ENCODE measurements around the gene MIEF2. TPM values are rescaled to one million over a fixed set of nuclear protein-coding genes. Genes with fewer than 3 reads are reported as not detected.

Gene MIEF2
- total and polyA plus RNA-seq, 3 experiments from 2014 or later = 5.5 to 14.1 (median 5.6) TPM

DNA sequence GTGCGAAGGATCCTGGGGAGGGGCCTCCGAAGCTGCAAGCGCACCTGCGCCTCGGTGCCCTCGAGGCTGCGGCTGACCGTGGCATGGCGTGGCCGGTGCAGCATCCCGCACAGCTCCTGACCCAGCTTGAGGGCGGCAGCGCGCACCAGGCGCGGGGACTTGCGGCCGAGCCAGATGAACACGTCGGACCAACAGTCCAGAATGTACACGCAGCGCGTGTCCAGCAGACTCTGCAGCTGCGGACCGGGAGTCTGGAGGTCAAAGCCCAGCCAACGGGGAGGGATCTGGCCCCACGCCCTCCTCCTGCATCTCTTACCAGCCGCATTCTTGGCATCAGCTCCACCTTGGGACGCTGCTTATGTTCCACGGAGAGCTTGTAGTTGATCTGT is 12.9 kb upstream of the MIEF2 start:
- Mint-ChIP-seq H3K27ac (no peak overlapping the region), H3K27me3 (peaks cover 0 to 2% of the 10 kb centered on the region in 2 donors), H3K4me3 (peak overlapping the region in 1 of 7 donors; percentile 48), H3K4me1 (peaks cover 3 to 4% (median 3%) of the 10 kb centered on the region in 3 donors), H3K36me3 (peaks cover 7 to 83% (median 13%) of the 10 kb centered on the region in 3 donors), H3K9me3 (no peaks in the 10 kb centered on the region)
- POLR2A ChIA-PET = interaction anchor here (0.6 to 1.1 kb wide), 2 partner anchors 16 to 22 kb away, joined by 3 to 4 read pairs; partner anchors contain the start of gene LLGL1
- Histone ChIP-seq H3K4me1 (ENCODE audit: insufficient read depth, low read length) (no peaks in the 10 kb centered on the region), H3K4me3 (ENCODE audit: low read length) (no peak overlapping the region), H3K27ac (ENCODE audit: low read depth, low read length) (no peak overlapping the region), H3K9me3 (ENCODE audit: low read length) (no peaks in the 10 kb centered on the region), H3K36me3 (ENCODE audit: insufficient read depth, low read length) (peaks cover 47% of the 10 kb centered on the region), H3K27me3 (ENCODE audit: insufficient read depth, low read length, poor library complexity, severe bottlenecking) (no peaks in the 10 kb centered on the region)
- CTCF ChIA-PET = interaction anchor here (0.7 to 1.5 kb wide), 2 partner anchors 10 to 46 kb away, joined by 3 to 4 read pairs; no protein-coding TSS in a partner anchor
- DNase-seq = no peak

DNA sequence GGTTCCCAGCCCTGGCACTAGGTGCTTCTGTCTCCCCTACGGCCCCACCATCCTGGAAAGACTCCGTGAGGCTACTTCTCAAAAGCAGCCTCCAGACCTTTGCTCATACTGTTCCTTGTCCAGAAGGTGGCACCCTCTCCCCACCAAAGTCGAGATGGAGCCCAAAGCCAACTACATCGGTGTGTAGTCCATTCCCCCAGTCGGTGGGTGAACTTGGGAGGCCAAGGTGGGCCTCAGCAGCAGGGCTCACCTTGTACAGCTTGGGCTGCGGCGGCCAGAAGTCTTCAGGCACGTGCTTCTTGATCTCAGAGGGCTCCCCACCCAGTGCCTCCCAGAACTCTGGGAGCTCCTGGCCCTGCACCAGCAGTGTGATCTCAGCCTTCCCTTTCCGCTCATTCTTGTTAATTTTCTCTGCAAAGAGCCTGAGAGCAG is 12.1 kb upstream of the MIEF2 start:
- Histone ChIP-seq H3K27me3 (ENCODE audit: insufficient read depth, low read length, poor library complexity, severe bottlenecking) (no peaks in the 10 kb centered on the region), H3K4me1 (ENCODE audit: insufficient read depth, low read length) (no peaks in the 10 kb centered on the region), H3K27ac (ENCODE audit: low read depth, low read length) (no peak overlapping the region), H3K9me3 (ENCODE audit: low read length) (no peaks in the 10 kb centered on the region), H3K36me3 (ENCODE audit: insufficient read depth, low read length) (peaks cover 53% of the 10 kb centered on the region), H3K4me3 (ENCODE audit: low read length) (no peak overlapping the region)
- peaks cover 7 to 87% (median 13%) of the 10 kb centered on the region in 3 donors for H3K36me3 Mint-ChIP-seq
- POLR2A ChIA-PET = no interaction called here
- peaks cover 3 to 4% (median 3%) of the 10 kb centered on the region in 3 donors for H3K4me1 Mint-ChIP-seq
- H3K9me3 Mint-ChIP-seq = no peaks in the 10 kb centered on the region
- H3K27ac Mint-ChIP-seq = peak overlapping the region in 7 of 8 donors; percentile 10 to 84 (median 81)
- DNase-seq = peak; percentile 29 to 76 (median 53)
- CTCF ChIA-PET = interaction anchor here (0.9 to 1.5 kb wide), 3 partner anchors 9 to 75 kb away, joined by 3 to 4 read pairs (median 3); no protein-coding TSS in a partner anchor
- H3K27me3 Mint-ChIP-seq = peaks cover 0 to 2% of the 10 kb centered on the region in 2 donors
- peak overlapping the region in 1 of 7 donors; percentile 37 for H3K4me3 Mint-ChIP-seq

DNA sequence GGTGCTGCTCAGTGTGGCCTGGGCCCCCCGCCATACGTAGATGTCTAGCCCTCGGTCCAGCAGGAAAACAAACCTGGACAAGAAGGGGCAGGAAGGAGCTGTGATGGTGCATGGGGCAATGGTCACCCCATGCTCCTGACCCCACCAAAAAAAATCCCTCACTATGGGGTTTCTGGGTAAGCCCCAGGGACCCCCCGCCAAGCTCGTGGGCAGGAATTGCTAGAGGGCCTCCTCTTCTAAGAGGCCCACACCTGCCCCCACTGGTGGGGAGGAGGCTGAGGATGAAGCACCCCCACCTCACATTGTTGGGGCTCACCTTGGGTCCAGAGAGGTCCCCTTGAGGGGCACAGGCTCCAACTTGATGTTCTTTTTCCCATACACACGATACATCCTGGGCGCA is 11.7 kb upstream of the MIEF2 start:
- H3K27ac Mint-ChIP-seq = peak overlapping the region in 2 of 8 donors; percentile 61 to 78
- peaks cover 58% of the 10 kb centered on the region for H3K36me3 ChIP-seq (ENCODE audit: insufficient read depth, low read length)
- H3K27me3 ChIP-seq (ENCODE audit: insufficient read depth, low read length, poor library complexity, severe bottlenecking) = no peaks in the 10 kb centered on the region
- no peaks in the 10 kb centered on the region for H3K4me1 ChIP-seq (ENCODE audit: insufficient read depth, low read length)
- peak overlapping the region in 1 of 7 donors; percentile 37 for H3K4me3 Mint-ChIP-seq
- no peak overlapping the region for H3K4me3 ChIP-seq (ENCODE audit: low read length)
- H3K36me3 Mint-ChIP-seq = peaks cover 7 to 87% (median 13%) of the 10 kb centered on the region in 3 donors
- H3K27me3 Mint-ChIP-seq = peaks cover 0 to 2% of the 10 kb centered on the region in 2 donors
- H3K9me3 ChIP-seq (ENCODE audit: low read length) = no peaks in the 10 kb centered on the region
- ChIA-PET CTCF (interaction anchor here (0.9 to 1.5 kb wide), 3 partner anchors 9 to 75 kb away, joined by 3 to 4 read pairs (median 3); no protein-coding TSS in a partner anchor), POLR2A (no interaction called here)
- H3K9me3 Mint-ChIP-seq = no peaks in the 10 kb centered on the region
- DNase-seq = no peak
- no peak overlapping the region for H3K27ac ChIP-seq (ENCODE audit: low read depth, low read length)
- H3K4me1 Mint-ChIP-seq = peaks cover 3 to 4% (median 3%) of the 10 kb centered on the region in 3 donors

DNA sequence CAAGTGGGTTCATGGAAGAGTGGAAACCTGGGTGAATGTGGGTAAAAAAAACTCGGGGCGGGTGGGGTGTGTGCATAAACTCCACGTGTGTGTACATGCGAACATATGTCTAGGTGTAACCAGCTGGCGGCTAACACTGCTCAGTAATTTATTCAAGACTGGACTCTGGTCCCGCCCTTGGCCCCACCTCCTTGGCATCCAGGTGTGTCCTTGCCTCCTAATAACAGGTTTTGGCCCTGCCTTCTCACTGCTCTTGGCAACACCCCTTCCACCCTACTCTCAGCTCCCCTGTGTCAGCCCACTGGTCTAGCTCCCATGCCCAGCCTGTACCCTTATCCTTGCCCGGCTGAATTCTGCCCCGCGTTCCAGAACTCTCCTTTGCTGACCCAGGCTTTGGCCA is 10.2 kb upstream of the MIEF2 start:
- Histone ChIP-seq H3K4me3 (ENCODE audit: low read length) (no peak overlapping the region), H3K27me3 (ENCODE audit: insufficient read depth, low read length, poor library complexity, severe bottlenecking) (no peaks in the 10 kb centered on the region), H3K36me3 (ENCODE audit: insufficient read depth, low read length) (peaks cover 60% of the 10 kb centered on the region), H3K4me1 (ENCODE audit: insufficient read depth, low read length) (no peaks in the 10 kb centered on the region), H3K9me3 (ENCODE audit: low read length) (no peaks in the 10 kb centered on the region), H3K27ac (ENCODE audit: low read depth, low read length) (no peak overlapping the region)
- DNase-seq = no peak
- peaks cover 0 to 2% of the 10 kb centered on the region in 2 donors for H3K27me3 Mint-ChIP-seq
- CTCF ChIA-PET = no interaction called here
- peaks cover 7 to 92% (median 13%) of the 10 kb centered on the region in 3 donors for H3K36me3 Mint-ChIP-seq
- H3K27ac Mint-ChIP-seq = peak overlapping the region in 2 of 8 donors; percentile 33 to 77
- peaks cover 3 to 4% (median 3%) of the 10 kb centered on the region in 3 donors for H3K4me1 Mint-ChIP-seq
- no peak overlapping the region for H3K4me3 Mint-ChIP-seq
- POLR2A ChIA-PET = no interaction called here
- no peaks in the 10 kb centered on the region for H3K9me3 Mint-ChIP-seq

DNA sequence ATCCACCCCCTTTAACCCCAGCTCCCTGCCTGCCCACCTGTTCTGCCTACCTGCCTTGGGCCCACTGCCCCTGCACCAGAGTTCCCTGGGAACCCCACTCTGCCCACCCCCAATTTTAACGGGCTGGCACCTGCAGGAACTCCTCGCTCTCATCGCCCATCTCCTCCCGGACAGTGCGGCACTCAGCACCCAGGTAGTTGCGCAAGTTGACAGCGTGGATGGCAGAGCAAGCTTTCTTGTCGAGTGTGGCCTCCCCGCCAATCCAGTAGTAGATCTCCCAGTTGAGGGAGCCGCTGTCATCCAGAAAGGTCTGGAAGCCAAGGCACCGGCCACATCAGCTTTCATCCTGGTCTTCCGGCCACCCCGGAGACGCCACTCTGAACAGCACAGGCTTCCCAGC is 9.8 kb upstream of the MIEF2 start:
- H3K4me1 Mint-ChIP-seq = peaks cover 4 to 6% (median 5%) of the 10 kb centered on the region in 3 donors
- Histone ChIP-seq H3K36me3 (ENCODE audit: insufficient read depth, low read length) (peaks cover 57% of the 10 kb centered on the region), H3K27ac (ENCODE audit: low read depth, low read length) (no peak overlapping the region), H3K9me3 (ENCODE audit: low read length) (no peaks in the 10 kb centered on the region), H3K4me1 (ENCODE audit: insufficient read depth, low read length) (peaks cover under 1% of the 10 kb centered on the region), H3K27me3 (ENCODE audit: insufficient read depth, low read length, poor library complexity, severe bottlenecking) (no peaks in the 10 kb centered on the region), H3K4me3 (ENCODE audit: low read length) (no peak overlapping the region)
- H3K4me3 Mint-ChIP-seq = no peak overlapping the region
- ChIA-PET CTCF (no interaction called here), POLR2A (interaction anchor here (1.2 kb wide), 1 partner anchor 25 kb away, joined by 3 read pairs; the partner anchor contains the start of gene LLGL1)
- no peaks in the 10 kb centered on the region for H3K9me3 Mint-ChIP-seq
- peaks cover 0 to 2% of the 10 kb centered on the region in 2 donors for H3K27me3 Mint-ChIP-seq
- peaks cover 7 to 92% (median 13%) of the 10 kb centered on the region in 3 donors for H3K36me3 Mint-ChIP-seq
- H3K27ac Mint-ChIP-seq = peak overlapping the region in 2 of 8 donors; percentile 33 to 90
- no peak for DNase-seq

DNA sequence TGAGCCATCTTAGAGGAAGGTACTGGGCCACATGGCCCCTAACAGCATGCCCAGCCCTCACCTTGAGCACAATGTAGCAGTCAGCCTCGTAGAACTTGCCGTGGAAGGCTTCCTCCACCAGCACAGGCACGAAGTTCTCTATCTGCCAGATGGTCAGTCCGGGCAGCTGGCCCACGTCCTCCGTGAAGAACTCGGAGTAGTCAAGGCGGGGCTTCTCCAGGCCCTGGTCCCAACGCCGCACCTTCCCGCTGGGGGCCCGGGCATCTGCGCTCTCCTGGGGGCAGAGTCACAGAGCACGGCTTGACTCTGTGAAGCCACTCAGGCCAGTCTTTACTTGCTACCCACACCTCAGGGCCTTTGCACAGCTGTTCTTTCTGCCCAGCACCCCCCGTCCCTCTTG is 9.3 kb upstream of the MIEF2 start:
- Mint-ChIP-seq H3K9me3 (no peaks in the 10 kb centered on the region), H3K4me1 (peaks cover 8 to 10% (median 9%) of the 10 kb centered on the region in 3 donors), H3K27me3 (peaks cover 0 to 2% of the 10 kb centered on the region in 2 donors), H3K27ac (no peak overlapping the region), H3K36me3 (peaks cover 7 to 92% (median 13%) of the 10 kb centered on the region in 3 donors), H3K4me3 (no peak overlapping the region)
- Histone ChIP-seq H3K9me3 (ENCODE audit: low read length) (no peaks in the 10 kb centered on the region), H3K36me3 (ENCODE audit: insufficient read depth, low read length) (peaks cover 54% of the 10 kb centered on the region), H3K27me3 (ENCODE audit: insufficient read depth, low read length, poor library complexity, severe bottlenecking) (no peaks in the 10 kb centered on the region), H3K4me1 (ENCODE audit: insufficient read depth, low read length) (peaks cover 6% of the 10 kb centered on the region), H3K4me3 (ENCODE audit: low read length) (no peak overlapping the region), H3K27ac (ENCODE audit: low read depth, low read length) (no peak overlapping the region)
- CTCF ChIA-PET = no interaction called here
- POLR2A ChIA-PET = interaction anchor here (1.2 kb wide), 1 partner anchor 26 kb away, joined by 3 read pairs; the partner anchor contains the start of gene LLGL1
- DNase-seq = no peak

DNA sequence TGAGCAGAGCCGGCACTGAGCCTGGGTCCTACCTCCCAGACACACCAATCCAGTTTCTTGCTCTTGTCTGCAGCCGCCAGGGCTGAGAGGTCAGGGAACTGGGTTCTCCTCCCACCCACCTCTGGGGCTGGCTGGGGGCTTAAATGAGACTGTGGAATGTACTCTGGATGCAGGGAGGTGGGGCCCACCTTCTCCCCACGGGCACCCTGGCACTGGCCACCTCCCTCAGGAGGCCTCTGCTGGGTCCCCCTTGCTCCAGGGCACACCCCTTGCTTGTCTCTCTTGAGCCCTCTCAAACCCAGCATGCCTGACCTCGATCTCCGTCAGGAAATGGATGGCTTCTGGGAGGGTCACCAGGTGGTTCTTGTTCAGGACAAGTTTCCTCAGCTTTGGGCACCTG is 8.3 kb upstream of the MIEF2 start:
- peaks cover 50% of the 10 kb centered on the region for H3K36me3 ChIP-seq (ENCODE audit: insufficient read depth, low read length)
- no peaks in the 10 kb centered on the region for H3K9me3 ChIP-seq (ENCODE audit: low read length)
- peaks cover 15% of the 10 kb centered on the region for H3K4me1 ChIP-seq (ENCODE audit: insufficient read depth, low read length)
- H3K27me3 ChIP-seq (ENCODE audit: insufficient read depth, low read length, poor library complexity, severe bottlenecking) = no peaks in the 10 kb centered on the region
- H3K4me3 ChIP-seq (ENCODE audit: low read length) = no peak overlapping the region
- peaks cover 0 to under 1% of the 10 kb centered on the region in 2 donors for H3K27me3 Mint-ChIP-seq
- POLR2A ChIA-PET = interaction anchor here (1.2 kb wide), 1 partner anchor 27 kb away, joined by 3 read pairs; the partner anchor contains the start of gene LLGL1
- H3K4me1 Mint-ChIP-seq = peaks cover 13 to 20% (median 19%) of the 10 kb centered on the region in 3 donors
- no peak overlapping the region for H3K4me3 Mint-ChIP-seq
- CTCF ChIA-PET = no interaction called here
- H3K9me3 Mint-ChIP-seq = no peaks in the 10 kb centered on the region
- H3K27ac ChIP-seq (ENCODE audit: low read depth, low read length) = no peak overlapping the region
- no peak overlapping the region for H3K27ac Mint-ChIP-seq
- no peak for DNase-seq
- peaks cover 7 to 92% (median 13%) of the 10 kb centered on the region in 3 donors for H3K36me3 Mint-ChIP-seq

DNA sequence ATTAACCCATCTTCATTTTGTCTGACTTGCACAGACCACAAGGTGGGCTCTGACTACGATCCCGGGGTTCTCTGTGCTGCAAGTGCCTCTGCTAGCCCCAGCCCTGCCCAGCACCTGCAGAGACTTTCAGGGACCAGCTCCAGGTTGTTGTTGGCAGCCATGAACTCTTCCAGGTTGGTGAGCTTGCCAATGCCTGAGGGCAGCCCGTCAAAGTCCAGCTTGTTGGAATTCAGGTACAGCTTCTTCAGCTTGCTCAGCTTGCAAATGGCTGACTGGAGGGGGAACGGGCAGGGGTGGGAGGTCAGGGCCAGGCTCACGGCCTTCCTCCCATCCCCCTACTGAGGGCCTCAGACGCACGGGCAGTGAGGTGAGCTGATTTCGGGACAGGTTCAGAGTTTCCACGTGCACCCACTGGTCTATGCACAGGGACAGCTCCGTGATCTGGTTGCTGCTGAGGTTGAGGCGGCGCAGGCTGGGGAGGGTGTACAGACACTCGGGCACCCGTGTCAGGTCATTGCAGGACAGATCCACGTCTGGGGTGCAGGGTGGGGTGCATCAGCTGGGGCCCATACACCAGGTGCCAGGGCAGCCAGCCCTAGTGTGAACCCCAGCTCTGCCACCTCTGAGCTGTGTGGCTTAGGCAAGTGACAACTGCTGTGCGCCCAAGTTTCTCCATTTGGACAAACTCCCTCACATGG is 7.1 kb upstream of the MIEF2 start:
- Mint-ChIP-seq H3K27me3 (no peaks in the 10 kb centered on the region), H3K36me3 (peaks cover 4 to 88% (median 9%) of the 10 kb centered on the region in 3 donors), H3K9me3 (no peaks in the 10 kb centered on the region), H3K27ac (peak overlapping the region in 1 of 8 donors; percentile 73), H3K4me3 (peak overlapping the region in 1 of 7 donors; percentile 56), H3K4me1 (peaks cover 15 to 26% (median 22%) of the 10 kb centered on the region in 3 donors)
- POLR2A ChIA-PET = no interaction called here
- Histone ChIP-seq H3K4me1 (ENCODE audit: insufficient read depth, low read length) (peaks cover 22% of the 10 kb centered on the region), H3K4me3 (ENCODE audit: low read length) (no peak overlapping the region), H3K9me3 (ENCODE audit: low read length) (no peaks in the 10 kb centered on the region), H3K27me3 (ENCODE audit: insufficient read depth, low read length, poor library complexity, severe bottlenecking) (no peaks in the 10 kb centered on the region), H3K36me3 (ENCODE audit: insufficient read depth, low read length) (peaks cover 48% of the 10 kb centered on the region), H3K27ac (ENCODE audit: low read depth, low read length) (no peak overlapping the region)
- CTCF ChIA-PET = interaction anchor here (1.2 kb wide), 1 partner anchor 11 kb away, joined by 3 read pairs; no protein-coding TSS in a partner anchor
- DNase-seq = no peak
